Breast epithelium (tissue), 4 donors: Measurements from ENCODE around the gene TJP1. TPM values are rescaled to one million over a fixed set of nuclear protein-coding genes. Genes with fewer than 3 reads are reported as not detected.

Experiments
- DNase-seq, 2 donors: peaks; one replicate each; pipeline ENCODE4 v3.0.0-alpha.2; 2019; ENCODE audit warnings: low spot score in 2 of 2
- H3K27ac ChIP-seq, 2 donors: fragments of 200-600 bp; sonication (generic) in 1 of 2; one replicate each; pipeline ENCODE4 v1.5.1; 2016 to 2019; ENCODE audit warnings: mild to moderate bottlenecking in 1 of 2
- H3K27me3 ChIP-seq, 2 donors: fragments of 200-600 bp; sonication (generic) in 1 of 2; one replicate each; pipeline versions ENCODE4 v1.5.1 to v1.6.0; 2017 to 2019; ENCODE audit warnings: control low read depth in 1 of 2, mild to moderate bottlenecking in 1 of 2
- H3K36me3 ChIP-seq: fragments of 200-600 bp; one replicate; pipeline ENCODE4 v1.5.1; 2019
- H3K4me1 ChIP-seq, 2 donors: fragments of 200-600 bp; sonication (generic); one replicate each; pipeline ENCODE4 v1.5.1; 2016 to 2019; ENCODE audit warnings: control low read depth in 1 of 2
- H3K4me3 ChIP-seq, 3 donors: fragments of 200-600 bp; sonication (generic); 1 replicate in 2 of 3; 2 replicates in 1 of 3; pipeline ENCODE4 v1.5.1; 2016 to 2019; ENCODE audit warnings: mild to moderate bottlenecking in 3 of 3, moderate library complexity in 2 of 3
- H3K9me3 ChIP-seq, 2 donors: fragments of 200-600 bp; sonication (generic) in 1 of 2; one replicate each; pipeline ENCODE4 v1.5.1; 2016 to 2019; ENCODE audit warnings: control low read depth in 1 of 2
- CTCF ChIP-seq, 3 donors: fragments of 450-650 bp; IDR thresholded peaks; one replicate each; pipeline ENCODE4 v1.5.1; 2016 to 2017; ENCODE audit warnings: antibody characterized with exemption in 3 of 3, mild to moderate bottlenecking in 3 of 3, moderate library complexity in 3 of 3
- POLR2A ChIP-seq: fragments of 450-650 bp; IDR thresholded peaks from one replicate; pipeline ENCODE4 v1.6.1; 2016; ENCODE audit warnings: antibody characterized with exemption, mild to moderate bottlenecking, moderate library complexity
- POLR2AphosphoS5 ChIP-seq, 3 donors: sonication (generic); formaldehyde crosslinking; IDR thresholded peaks; one replicate each; pipeline ENCODE4 v1.6.1; 2017; ENCODE audit warnings: antibody characterized with exemption in 3 of 3
- intact Hi-C: fragments of 100-400 bp; cut with DNase I; formaldehyde crosslinking; loops from one replicate; pipeline ENCODE4 v1.15.1; 2023; ENCODE audit warnings: low total_unique reads
- total RNA-seq, 3 donors: library from RNA; depleted of rRNA; stranded (reverse); fragments of >200 nt; gene quantifications; one replicate each; pipeline ENCODE4 v1.1.0, GENCODE V29; 2016

TJP1 gene
- total RNA-seq, 3 donors from 2014 or later, result 92.8 to 101 (median 97.2) TPM

- H3K4me3 ChIP-seq, result no peak overlapping the region
- intact Hi-C loops, result no loop called here
- TF ChIP-seq CTCF (IDR thresholded peaks at IDR 0.05) (no peak), POLR2A (no peak), POLR2AphosphoS5 (IDR thresholded peaks at IDR 0.05) (no peak)
- peaks cover 0 to 6% of the 10 kb centered on the region in 2 donors for H3K4me1 ChIP-seq
- peak overlapping the region in 1 of 2 donors; percentile 33 for H3K27ac ChIP-seq
- no peaks in the 10 kb centered on the region for H3K27me3 ChIP-seq
- H3K36me3 ChIP-seq, result no peaks in the 10 kb centered on the region
- DNase-seq, result no peak
- no peaks in the 10 kb centered on the region for H3K9me3 ChIP-seq
Observed at GRCh38 chr15:29805043-29805707, 17.1 kb downstream of the TJP1 start.

GRCh38 chr15:29802411-29802810, 19.9 kb downstream of the TJP1 start:
- Histone ChIP-seq H3K4me3 (no peak overlapping the region), H3K27ac (no peak overlapping the region), H3K27me3 (no peaks in the 10 kb centered on the region), H3K4me1 (peaks cover 0 to 6% of the 10 kb centered on the region in 2 donors), H3K36me3 (no peaks in the 10 kb centered on the region), H3K9me3 (no peaks in the 10 kb centered on the region)
- DNase-seq, result no peak
- intact Hi-C loops, result no loop called here
- TF ChIP-seq CTCF (IDR thresholded peaks at IDR 0.05) (no peak), POLR2AphosphoS5 (IDR thresholded peaks at IDR 0.05) (no peak), POLR2A (no peak)

GRCh38 chr15:29800491-29801366, 21.5 kb downstream of the TJP1 start:
- Histone ChIP-seq H3K36me3 (no peaks in the 10 kb centered on the region), H3K9me3 (no peaks in the 10 kb centered on the region), H3K27ac (no peak overlapping the region), H3K4me3 (peak overlapping the region in 1 of 3 donors; percentile 24), H3K27me3 (no peaks in the 10 kb centered on the region), H3K4me1 (peaks cover 0 to 6% of the 10 kb centered on the region in 2 donors)
- TF ChIP-seq CTCF (IDR thresholded peaks at IDR 0.05) (no peak), POLR2A (no peak)
- no peak for DNase-seq
- intact Hi-C loops, result no loop called here

- peaks cover 0 to 6% of the 10 kb centered on the region in 2 donors for H3K4me1 ChIP-seq
- no peak for TF ChIP-seq POLR2A
- no peak for TF ChIP-seq POLR2AphosphoS5 (IDR thresholded peaks at IDR 0.05)
- no peak for TF ChIP-seq CTCF (IDR thresholded peaks at IDR 0.05)
Observed at GRCh38 chr15:29799859-29800258, 22.4 kb downstream of the TJP1 start.

GRCh38 chr15:29795610-29796009, 26.7 kb downstream of the TJP1 start:
- Histone ChIP-seq H3K27me3 (no peaks in the 10 kb centered on the region), H3K4me1 (no peaks in the 10 kb centered on the region), H3K36me3 (no peaks in the 10 kb centered on the region), H3K27ac (no peak overlapping the region), H3K4me3 (no peak overlapping the region), H3K9me3 (no peaks in the 10 kb centered on the region)
- TF ChIP-seq POLR2AphosphoS5 (IDR thresholded peaks at IDR 0.05) (no peak), CTCF (IDR thresholded peaks at IDR 0.05) (no peak), POLR2A (no peak)
- intact Hi-C loops, result no loop called here
- DNase-seq, result no peak

More at GRCh38 chr15:29799859-29800258, 22.4 kb downstream of the TJP1 start:
- H3K36me3 ChIP-seq, result no peaks in the 10 kb centered on the region
- H3K27ac ChIP-seq, result no peak overlapping the region
- DNase-seq, result no peak
- no peak overlapping the region for H3K4me3 ChIP-seq
- intact Hi-C loops, result no loop called here
- H3K9me3 ChIP-seq, result no peaks in the 10 kb centered on the region
- no peaks in the 10 kb centered on the region for H3K27me3 ChIP-seq
